Activated naive CD4-positive, alpha-beta T cell treated with anti-CD3 and anti-CD28 coated beads, Interleukin-2, amount 50 U/mL, for 16 hours (primary cell): ENCODE data around the gene NUP210.

Source experiments
- DNase-seq: peaks from one replicate; pipeline ENCODE4 v3.0.0-alpha.2; 2020

NUP210 gene

GRCh38 chr3:13372656-13373055, 47.5 kb downstream of the NUP210 start:
- DNase-seq, result no peak

- DNase-seq, result no peak
Observed at GRCh38 chr3:13372126-13372525, 48.0 kb downstream of the NUP210 start.

- no peak for DNase-seq
Observed at GRCh38 chr3:13371100-13372075, 48.7 kb downstream of the NUP210 start.

- DNase-seq, result no peak
Observed at GRCh38 chr3:13370609-13371008, 49.5 kb downstream of the NUP210 start.

GRCh38 chr3:13370055-13370454, 50.1 kb downstream of the NUP210 start:
- no peak for DNase-seq

GRCh38 chr3:13368834-13369233, 51.3 kb downstream of the NUP210 start:
- DNase-seq, result no peak

- no peak for DNase-seq
Observed at GRCh38 chr3:13367728-13368127, 52.4 kb downstream of the NUP210 start.

GRCh38 chr3:13365390-13366379, 54.4 kb downstream of the NUP210 start:
- no peak for DNase-seq

- DNase-seq, result no peak
Observed at GRCh38 chr3:13364602-13365271, 55.4 kb downstream of the NUP210 start.

- no peak for DNase-seq
Observed at GRCh38 chr3:13362551-13362950, 57.6 kb downstream of the NUP210 start.

- no peak for DNase-seq
Observed at GRCh38 chr3:13359916-13360315, 60.2 kb downstream of the NUP210 start.

GRCh38 chr3:13358643-13359042, 61.5 kb downstream of the NUP210 start:
- no peak for DNase-seq

- DNase-seq, result no peak
Observed at GRCh38 chr3:13358051-13358450, 62.1 kb downstream of the NUP210 start.

GRCh38 chr3:13357074-13357473, 63.0 kb downstream of the NUP210 start:
- DNase-seq, result no peak

GRCh38 chr3:13353936-13354542, 66.1 kb downstream of the NUP210 start:
- no peak for DNase-seq

GRCh38 chr3:13353506-13353905, 66.6 kb downstream of the NUP210 start:
- DNase-seq, result no peak

- DNase-seq, result peak; percentile 40
Observed at GRCh38 chr3:13352621-13353131, 67.4 kb downstream of the NUP210 start.

- DNase-seq, result no peak
Observed at GRCh38 chr3:13349823-13350222, 70.3 kb downstream of the NUP210 start.

- DNase-seq, result no peak
Observed at GRCh38 chr3:13348661-13349396, 71.3 kb downstream of the NUP210 start.

- no peak for DNase-seq
Observed at GRCh38 chr3:13348100-13348499, 72.0 kb downstream of the NUP210 start.

GRCh38 chr3:13347390-13347950, 72.7 kb downstream of the NUP210 start:
- no peak for DNase-seq
